ENCODE data around the gene LYSMD2. TPM values are rescaled to one million over a fixed set of nuclear protein-coding genes. Genes with fewer than 3 reads are reported as not detected.

Gene LYSMD2
- total and polyA plus RNA-seq, 8 donors: 5.0 to 29.7 (median 8.0) TPM

GRCh38 chr15:51750792-51751696 lies 13.6 kb upstream of the LYSMD2 start, which contains the start of gene TMOD2:
TMOD2 (plus strand) TSS chr15:51751597; CDS start chr15:51766442, 14,845 bp downstream.
- H3K4me3 ChIP-seq: peak within 1 kb of the TSS; percentile 66 to 83 (median 78)
- FAIRE-seq: no peak
- DNase-seq: peak; percentile 39 to 85 (median 51)
- peak; percentile 94 to 96 (median 95) for ATAC-seq
- no peaks in the 10 kb centered on the region for H3K36me3 ChIP-seq
- no peaks in the 10 kb centered on the region for H3K27me3 ChIP-seq
- H3K9me3 ChIP-seq: no peaks in the 10 kb centered on the region
- intact Hi-C loops (cut with DNase I): no loop called here
- H3K4me1 ChIP-seq: peaks cover 4 to 6% (median 4%) of the 10 kb centered on the region in 3 donors
- peak within 1 kb of the TSS in 2 of 4 donors; percentile 11 to 50 for H3K27ac ChIP-seq
- no peak for TF ChIP-seq CTCF (IDR thresholded peaks at IDR 0.05)
- 6 to 9% methylated on average over 46 to 65 of the region's 65 CpGs for WGBS, 2 donors

- Histone ChIP-seq H3K36me3 (no peaks in the 10 kb centered on the region), H3K4me3 (no peak overlapping the region), H3K27me3 (peaks cover 0 to 2% (median 0%) of the 10 kb centered on the region in 4 donors), H3K9me3 (no peaks in the 10 kb centered on the region), H3K27ac (no peak overlapping the region), H3K4me1 (peaks cover 4 to 6% (median 4%) of the 10 kb centered on the region in 3 donors)
- WGBS, 2 donors: 60 to 70% methylated on average over 4 of the region's 4 CpGs
- DNase-seq: no peak
- FAIRE-seq: no peak
- intact Hi-C loops (cut with DNase I): no loop called here
- ATAC-seq: no peak
- TF ChIP-seq CTCF (IDR thresholded peaks at IDR 0.05): no peak
Observed at GRCh38 chr15:51750186-51750585, 12.7 kb upstream of the LYSMD2 start.

DNA sequence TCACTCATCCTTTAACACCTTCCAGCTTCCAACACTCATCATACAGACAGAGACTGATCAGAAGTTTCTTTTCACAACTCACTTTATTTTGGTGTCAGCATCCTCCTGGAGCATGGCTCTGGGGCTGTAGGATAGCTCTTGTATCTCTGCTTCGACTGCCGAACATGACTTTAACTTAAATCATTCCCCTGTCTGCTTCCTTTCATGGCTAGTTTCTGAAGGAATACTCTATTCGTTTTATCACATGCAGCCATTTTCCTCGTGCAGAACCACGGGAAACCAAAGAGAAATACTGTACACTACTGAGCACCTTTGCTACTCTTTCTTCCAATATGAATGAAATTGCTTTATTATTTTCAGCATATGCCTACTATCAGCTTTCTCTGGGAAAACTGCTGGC lies 11.9 kb upstream of the LYSMD2 start:
- TF ChIP-seq CTCF (IDR thresholded peaks at IDR 0.05): no peak
- intact Hi-C loops (cut with DNase I): no loop called here
- ATAC-seq: no peak

DNA sequence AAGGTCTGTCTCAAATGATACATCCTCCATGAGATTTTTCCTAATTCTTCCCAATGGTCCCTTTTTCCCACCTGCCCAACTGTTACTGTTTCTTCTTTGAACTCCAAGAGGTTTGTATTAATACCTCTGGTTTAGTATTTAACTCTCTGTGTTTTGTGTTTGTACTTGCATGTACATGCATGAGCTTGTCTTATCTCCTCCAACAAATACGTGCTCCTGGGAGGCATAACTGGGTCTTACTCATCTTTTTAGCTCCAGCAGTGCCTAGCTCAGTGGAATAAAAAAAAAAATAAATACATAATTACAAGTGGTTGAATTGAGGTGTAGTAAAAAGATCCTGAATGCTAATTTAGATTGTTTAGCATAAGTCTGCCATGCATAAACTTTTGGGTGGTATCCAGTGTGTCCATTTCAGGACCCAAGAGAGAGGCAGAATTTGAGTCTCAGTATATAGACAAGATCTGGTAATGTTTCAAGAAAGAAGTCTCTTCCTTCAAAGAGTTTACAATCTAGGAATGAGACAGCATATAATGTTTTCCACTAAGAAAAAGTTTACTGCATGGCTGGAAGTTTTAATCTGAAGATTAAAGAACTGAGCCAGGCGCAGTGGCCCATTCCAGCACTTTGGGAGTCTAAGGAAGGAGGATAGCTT lies 1.7 kb upstream of the LYSMD2 start:
- no peak for TF ChIP-seq CTCF (IDR thresholded peaks at IDR 0.05)
- WGBS, 2 donors: 79% methylated on average over 2 of the region's 2 CpGs
- no peaks in the 10 kb centered on the region for H3K9me3 ChIP-seq
- FAIRE-seq: no peak
- ATAC-seq: no peak
- H3K4me3 ChIP-seq: no peak overlapping the region
- H3K36me3 ChIP-seq: no peaks in the 10 kb centered on the region
- DNase-seq: no peak
- no peak overlapping the region for H3K27ac ChIP-seq
- peaks cover 0 to 8% (median 0%) of the 10 kb centered on the region in 3 donors for H3K4me1 ChIP-seq
- H3K27me3 ChIP-seq: no peaks in the 10 kb centered on the region
- intact Hi-C loops (cut with DNase I): loop anchor here in 1 of 3 donors (10.0 kb wide), 1 partner anchor 184 kb away; no protein-coding TSS in a partner anchor

More for the DNA sequence above, 11.9 kb upstream of the LYSMD2 start:
- DNase-seq (no peak), FAIRE-seq (no peak)
- peaks cover 0 to 2% (median 0%) of the 10 kb centered on the region in 4 donors for H3K27me3 ChIP-seq
- no peaks in the 10 kb centered on the region for H3K36me3 ChIP-seq
- H3K27ac ChIP-seq: no peak overlapping the region
- no peaks in the 10 kb centered on the region for H3K9me3 ChIP-seq
- WGBS, 2 donors: 68 to 85% methylated on average over 5 of the region's 5 CpGs
- H3K4me1 ChIP-seq: peaks cover 4 to 6% (median 4%) of the 10 kb centered on the region in 3 donors
- H3K4me3 ChIP-seq: no peak overlapping the region
